PC-9 (cell line): Measurements from ENCODE around the gene DNAJB1.

Source experiments
- CTCF ChIP-seq: fragments of 200-600 bp; sonication (generic); conservative IDR thresholded peaks from 2 replicates; pipeline ENCODE4 v1.6.1; 2017; ENCODE audit warnings: mixed run types, antibody characterized with exemption, mild to moderate bottlenecking, moderate library complexity
- EZH2 ChIP-seq: fragments of 200-600 bp; sonication (generic); IDR thresholded peaks from 2 replicates; pipeline ENCODE4 v1.8.0; 2017; ENCODE audit warnings: antibody characterized with exemption, low read depth

- TF ChIP-seq CTCF (no peak), EZH2 (no peak)
Observed at GRCh38 chr19:14517446-14517839, 754 bp downstream of the DNAJB1 start.
